Measurements from ENCODE around the gene ISG15.

The ISG15 gene

GRCh38 chr1:1013105-1013921 lies at the start of gene ISG15:
TSS of gene ISG15 (plus strand) at chr1:1013497. CDS start at chr1:1013574, 77 bp downstream.
- DNase-seq = peak; percentile 35

GRCh38 chr1:963746-964525 lies 49.4 kb upstream of the ISG15 start:
- DNase-seq = no peak

- DNase-seq = no peak
These were observed 48.4 kb upstream of the ISG15 start for GRCh38 chr1:964691-965525.

GRCh38 chr1:965526-966134 lies 47.7 kb upstream of the ISG15 start:
- no peak for DNase-seq

- DNase-seq = no peak
These were observed 47.1 kb upstream of the ISG15 start, which contains the start of gene PLEKHN1 for GRCh38 chr1:966135-966703. TSS of gene PLEKHN1 (plus strand) at chr1:966482. CDS start at chr1:966532, 50 bp downstream.

- no peak for DNase-seq
These were observed 46.5 kb upstream of the ISG15 start for GRCh38 chr1:966704-967300.

- DNase-seq = no peak
These were observed 45.6 kb upstream of the ISG15 start for GRCh38 chr1:967466-968343.

- no peak for DNase-seq
These were observed 43.9 kb upstream of the ISG15 start for GRCh38 chr1:969260-969855.

GRCh38 chr1:970242-970972 lies 42.9 kb upstream of the ISG15 start:
- DNase-seq = no peak

- DNase-seq = no peak
These were observed 42.1 kb upstream of the ISG15 start for GRCh38 chr1:970973-971730.

GRCh38 chr1:971751-972506 lies 41.4 kb upstream of the ISG15 start:
- no peak for DNase-seq

- no peak for DNase-seq
These were observed 40.4 kb upstream of the ISG15 start for GRCh38 chr1:972726-973458.

GRCh38 chr1:973459-974292 lies 39.6 kb upstream of the ISG15 start:
- no peak for DNase-seq

GRCh38 chr1:974293-974640 lies 39.0 kb upstream of the ISG15 start:
- no peak for DNase-seq

- DNase-seq = no peak
These were observed 38.5 kb upstream of the ISG15 start for GRCh38 chr1:974687-975328.

- DNase-seq = no peak
These were observed 37.9 kb upstream of the ISG15 start for GRCh38 chr1:975365-975764.

All from NCI-H748 treated with DMSO at 0.1 percent for 48 hours (cell line).